ENCODE measurements around the gene POLR3GL.

DNA sequence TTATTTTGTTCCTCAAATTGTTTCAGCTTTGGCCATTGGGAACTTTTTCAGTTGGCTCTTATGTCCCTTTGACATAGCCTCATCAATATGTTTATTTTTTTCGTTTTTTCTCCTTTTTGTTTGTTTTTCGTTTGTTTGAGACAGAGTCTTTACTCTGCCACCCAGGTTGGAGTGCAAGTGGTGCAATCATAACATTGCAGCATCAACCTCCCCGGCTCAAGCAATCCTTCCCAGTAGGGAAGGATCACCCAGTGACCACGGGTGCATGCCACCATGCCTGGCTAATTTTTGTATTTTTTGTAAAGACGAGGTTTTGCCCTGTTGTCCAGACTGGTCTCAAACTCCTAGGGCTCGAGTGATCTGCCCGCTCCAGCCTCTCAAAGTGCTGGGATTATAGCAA, 8.1 kb downstream of the POLR3GL start:
- TF ChIP-seq TOX (CRISPR knock-in tag; IDR thresholded peaks at IDR 0.05; ENCODE audit: borderline replicate concordance) = no peak
- TF ChIP-seq BACH2 (CRISPR knock-in tag; IDR thresholded peaks at IDR 0.05; ENCODE audit: borderline replicate concordance) = no peak
- TF ChIP-seq CSDC2 (CRISPR knock-in tag; IDR thresholded peaks at IDR 0.05) = no peak
- TF ChIP-seq CREB5 (CRISPR knock-in tag; IDR thresholded peaks at IDR 0.05; ENCODE audit: low read depth) = no peak
- no peak for TF ChIP-seq SNAI2 (CRISPR knock-in tag; IDR thresholded peaks at IDR 0.05)
- no peak for TF ChIP-seq TSHZ2 (CRISPR knock-in tag; IDR thresholded peaks at IDR 0.05)
- no peak for TF ChIP-seq RARB (CRISPR knock-in tag; IDR thresholded peaks at IDR 0.05)
- no peak for TF ChIP-seq ESRRG (CRISPR knock-in tag; IDR thresholded peaks at IDR 0.05)
- TF ChIP-seq CSRNP3 (CRISPR knock-in tag; IDR thresholded peaks at IDR 0.05) = no peak
- no peak for TF ChIP-seq ZNF70 (CRISPR knock-in tag; IDR thresholded peaks at IDR 0.05)
- TF ChIP-seq GLIS3 (CRISPR knock-in tag; IDR thresholded peaks at IDR 0.05) = no peak
- TF ChIP-seq OSR1 (CRISPR knock-in tag; IDR thresholded peaks at IDR 0.05) = no peak

All from SK-N-SH treated with all-trans-retinoic acid at 6 μM for 48 hours (cell line).